Cerebellar nuclear complex (tissue), 1 donor: ENCODE measurements around the gene CLMN.

Source experiments
- DNase-seq, 2 experiments: peaks; one replicate each; lab custom pipeline; 2025; lab: John Stamatoyannopoulos, UW

CLMN gene

DNA sequence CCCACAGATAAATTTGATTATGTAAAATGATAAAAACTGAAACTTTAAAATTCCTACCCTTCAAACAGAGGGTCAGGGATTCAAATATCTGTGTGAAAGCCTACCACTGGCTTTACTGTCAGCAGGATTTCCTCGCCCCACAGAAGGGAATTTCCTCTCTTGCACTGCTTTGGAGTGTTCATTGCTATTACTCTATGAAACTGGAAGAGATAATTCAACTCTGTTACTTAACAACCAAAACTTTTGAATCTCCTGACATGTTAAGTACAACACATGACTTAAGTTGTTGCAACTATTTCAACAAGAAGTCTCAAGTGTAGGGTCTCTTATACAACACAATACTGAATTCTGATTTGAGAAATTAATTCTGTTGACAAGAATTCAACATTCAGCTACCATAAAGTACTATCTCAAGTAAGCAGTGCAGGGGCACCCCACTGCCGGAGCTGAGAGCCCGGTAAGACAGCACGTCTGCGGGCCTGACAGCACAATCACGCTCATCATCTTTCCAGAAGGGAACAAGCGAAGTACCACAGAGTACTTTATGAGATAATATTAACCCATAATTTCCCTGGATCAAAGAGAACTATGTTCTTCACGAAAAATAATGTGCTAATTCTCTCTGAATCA is 185.3 kb downstream of the CLMN start:
- DNase-seq = no peak

DNA sequence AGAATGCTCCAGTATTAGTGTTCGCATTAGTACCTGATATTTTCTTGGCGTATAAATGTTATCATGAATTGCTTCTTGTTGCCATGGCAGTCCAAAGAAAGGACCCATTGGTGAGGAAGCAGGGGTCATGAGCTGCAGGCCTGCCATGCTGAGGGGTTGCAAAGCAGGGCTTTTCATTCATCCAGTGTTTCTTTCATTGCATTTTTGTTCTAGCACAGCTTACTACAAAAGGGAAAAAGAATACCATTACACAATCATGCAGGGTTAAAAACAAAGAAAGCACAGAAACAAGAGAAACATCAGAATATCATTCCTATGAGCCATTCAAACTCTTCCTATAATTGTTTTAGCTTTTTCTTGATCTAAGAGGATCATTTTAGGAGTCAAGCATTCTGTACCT is 186.4 kb downstream of the CLMN start:
- no peak for DNase-seq

DNA sequence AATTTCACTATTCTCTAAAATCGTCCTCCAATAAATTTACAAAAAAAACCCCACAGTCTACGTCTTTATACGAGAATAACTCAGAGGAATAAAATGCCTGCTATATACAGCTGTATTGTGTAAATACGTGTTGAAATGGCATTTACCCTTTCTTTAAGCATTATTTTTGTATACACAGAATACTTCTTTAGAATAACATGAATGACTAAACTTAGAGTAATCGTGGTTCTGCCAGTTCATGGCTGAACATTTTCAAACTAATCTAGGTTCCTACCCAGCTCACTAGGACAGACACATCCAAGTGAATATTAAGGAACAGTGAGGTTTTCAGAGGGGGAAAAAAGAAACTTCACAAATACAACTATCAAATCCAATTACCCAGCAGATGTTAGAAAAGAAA is 186.9 kb downstream of the CLMN start:
- no peak for DNase-seq
